Inferior parietal cortex (tissue), 1 donor: ENCODE results near the gene CCDC59.

ENCODE experiments used
- DNase-seq: peaks from one replicate; pipeline ENCODE4 v3.0.0-alpha.2; 2016; ENCODE audit errors: extremely low spot score

The CCDC59 gene

DNA sequence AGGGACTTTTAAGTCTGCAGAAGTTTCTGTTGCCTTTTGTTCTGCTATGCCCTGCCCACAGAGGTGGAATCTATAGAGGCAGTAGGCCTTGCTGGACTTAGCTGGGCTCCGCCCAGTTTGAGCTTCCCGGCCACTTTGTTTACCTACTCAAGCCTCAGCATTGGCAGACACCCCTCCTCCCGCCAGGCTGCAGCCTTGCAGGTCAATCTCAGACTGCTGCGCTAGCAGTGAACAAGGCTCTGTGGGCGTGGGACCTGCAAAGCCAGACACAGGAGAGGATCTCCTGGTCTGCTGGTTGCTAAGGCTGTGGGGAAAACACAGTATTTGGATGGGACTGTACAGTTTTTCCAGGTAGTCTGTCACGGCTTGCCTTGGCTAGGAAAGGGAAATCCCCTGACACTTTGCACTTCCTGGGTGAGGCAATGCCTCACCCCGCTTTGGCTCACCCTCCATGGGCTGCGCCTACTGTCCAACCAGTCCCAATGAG, 43.7 kb downstream of the CCDC59 start:
- DNase-seq: no peak
